Endothelial cell of umbilical vein (primary cell): ENCODE results near the gene SEPTIN14. TPM values are rescaled to one million over a fixed set of nuclear protein-coding genes. Genes with fewer than 3 reads are reported as not detected.

Experiments
- BruUV-seq: library from RNA; stranded (reverse); fragments of 400-500 nt; replicated peaks from 2 replicates; lab custom pipeline; 2021; lab: Mats Ljungman, UMichigan
- CTCF ChIA-PET: fragments of 300-600, 350-600 bp; sonication (Branson Sonifier 250); formaldehyde crosslinking; loops from one replicate; lab custom pipeline; 2021; ENCODE audit warnings: antibody characterized with exemption, inconsistent platforms; lab: Charles Lee
- POLR2A ChIA-PET: fragments of 300-600, 350-600 bp; sonication (Branson Sonifier 250); formaldehyde crosslinking; loops from one replicate; lab custom pipeline; 2021; ENCODE audit warnings: antibody characterized with exemption, inconsistent platforms; lab: Charles Lee
- DNase-seq: peaks from one replicate; pipeline ENCODE4 v3.0.0-alpha.2; 2011; ENCODE audit warnings: low read depth, low spot score
- FAIRE-seq: peaks from 2 replicates; lab custom pipeline; 2011; peaks lifted over from hg19 to GRCh38; lab: Jason Lieb, UNC
- H2AFZ ChIP-seq: 2 replicates; pipeline ENCODE4 v1.6.0; 2012; ENCODE audit warnings: low read depth, low read length, control low read depth, inconsistent platforms
- H3K27ac ChIP-seq: 2 replicates; pipeline ENCODE4 v1.5.1; 2011; ENCODE audit warnings: low read depth, mild to moderate bottlenecking, control low read depth, low read length, moderate library complexity; ENCODE audit not compliant: insufficient read depth
- H3K27me3 ChIP-seq, 2 experiments: 2 replicates each; pipeline versions ENCODE4 v1.6.0 to v1.6.1; 2011; ENCODE audit warnings: low read length in 2 of 2, mixed read lengths in 1 of 2; ENCODE audit not compliant: control insufficient read depth in 2 of 2, insufficient read depth in 2 of 2
- H3K36me3 ChIP-seq, 2 experiments: 2 replicates in 1 of 2; 3 replicates in 1 of 2; pipeline ENCODE4 v1.5.1; 2011; ENCODE audit warnings: low read length in 2 of 2, mild to moderate bottlenecking in 1 of 2, moderate library complexity in 1 of 2; ENCODE audit not compliant: control insufficient read depth in 2 of 2, insufficient read depth in 2 of 2; ENCODE audit errors: extremely low read depth in 1 of 2
- H3K4me1 ChIP-seq: 3 replicates; pipeline ENCODE4 v1.5.1; 2011; ENCODE audit warnings: mild to moderate bottlenecking, low read length; ENCODE audit not compliant: control insufficient read depth, insufficient read depth; ENCODE audit errors: extremely low read depth
- H3K4me2 ChIP-seq: 2 replicates; pipeline ENCODE4 v1.6.1; 2011; ENCODE audit warnings: low read length, control low read depth, mixed read lengths; ENCODE audit not compliant: insufficient read depth
- H3K4me3 ChIP-seq, 3 experiments: fragments of 200-600 bp in 1 of 3; sonication (generic), shearing (Covaris generic) in 1 of 3; replicated peaks in 1 of 3; 2 replicates each; pipeline ENCODE4 v1.5.1; 2011 to 2016; ENCODE audit warnings: control low read depth in 3 of 3, low read length in 3 of 3, mild to moderate bottlenecking in 2 of 3, inconsistent platforms in 1 of 3, low read depth in 1 of 3, moderate library complexity in 1 of 3; ENCODE audit not compliant: insufficient read depth in 1 of 3
- H3K79me2 ChIP-seq: 2 replicates; pipeline ENCODE4 v1.6.0; 2012; ENCODE audit warnings: low read length, inconsistent platforms; ENCODE audit not compliant: control insufficient read depth, insufficient read depth
- H3K9ac ChIP-seq: replicated peaks from 2 replicates; pipeline ENCODE3; 2011; ENCODE audit warnings: low read length, control low read depth; ENCODE audit not compliant: insufficient read depth; ENCODE audit errors: extremely low read depth
- H3K9me1 ChIP-seq: replicated peaks from 3 replicates; pipeline ENCODE4 v1.6.0; 2011; ENCODE audit warnings: mild to moderate bottlenecking, low read length; ENCODE audit not compliant: control insufficient read depth, insufficient read depth; ENCODE audit errors: extremely low read depth
- H3K9me3 ChIP-seq: replicated peaks from 2 replicates; pipeline ENCODE4 v1.5.1; 2012; ENCODE audit warnings: low read length, inconsistent platforms; ENCODE audit not compliant: control insufficient read depth, insufficient read depth
- H4K20me1 ChIP-seq: replicated peaks from 2 replicates; pipeline ENCODE3; 2011; ENCODE audit warnings: mild to moderate bottlenecking, low read length; ENCODE audit not compliant: control insufficient read depth, insufficient read depth; ENCODE audit errors: extremely low read depth
- CTCF ChIP-seq, 2 donors: IDR thresholded peaks; 1 replicate in 1 of 2; 2 replicates in 1 of 2; pipeline ENCODE4 v1.5.1; 2011; ENCODE audit warnings: low read length in 2 of 2, mild to moderate bottlenecking in 2 of 2, moderate library complexity in 2 of 2, control low read depth in 1 of 2, inconsistent platforms in 1 of 2, low read depth in 1 of 2; ENCODE audit not compliant: insufficient read depth in 1 of 2; ENCODE audit errors: extremely low read depth in 1 of 2
- EZH2 ChIP-seq: IDR thresholded peaks from 2 replicates; pipeline ENCODE4 v1.6.1; 2012; ENCODE audit warnings: borderline replicate concordance, low read depth, mild to moderate bottlenecking, moderate library complexity, low read length, inconsistent platforms; ENCODE audit not compliant: severe bottlenecking
- FOS ChIP-seq: IDR thresholded peaks from 2 replicates; pipeline ENCODE4 v1.6.1; 2011; ENCODE audit warnings: mild to moderate bottlenecking, low read length, moderate library complexity, borderline replicate concordance; ENCODE audit not compliant: insufficient read depth
- GATA2 ChIP-seq: IDR thresholded peaks from 2 replicates; pipeline ENCODE4 v1.7.0; 2011; ENCODE audit warnings: low read depth, mild to moderate bottlenecking, moderate library complexity, mixed read lengths, low read length; ENCODE audit not compliant: insufficient read length, insufficient read depth
- JUN ChIP-seq: IDR thresholded peaks from 2 replicates; pipeline ENCODE4 v1.6.1; 2011; ENCODE audit warnings: borderline replicate concordance, low read depth; ENCODE audit not compliant: insufficient read length, insufficient read depth
- MAX ChIP-seq: IDR thresholded peaks from 2 replicates; pipeline ENCODE4 v1.6.1; 2011; ENCODE audit not compliant: insufficient read depth, insufficient read length
- MYC ChIP-seq: IDR thresholded peaks from one replicate; pipeline ENCODE4 v1.6.1; 2011; ENCODE audit warnings: mild to moderate bottlenecking, low read depth, low read length
- POLR2A ChIP-seq: IDR thresholded peaks from 2 replicates; pipeline ENCODE4 v1.6.1; 2012; ENCODE audit warnings: low read depth, mild to moderate bottlenecking, control low read depth, low read length
- POLR2AphosphoS5 ChIP-seq: IDR thresholded peaks from 2 replicates; pipeline ENCODE4 v1.6.1; 2012; ENCODE audit warnings: low read depth, mild to moderate bottlenecking, control low read depth, low read length, moderate library complexity; ENCODE audit not compliant: insufficient read depth
- dilution Hi-C: fragments of 300-500 bp; cut with MboI; formaldehyde crosslinking; loops from one replicate; pipeline ENCODE4 v1.15.0; 2019; ENCODE audit warnings: low sequenced_read_pairs; ENCODE audit not compliant: extremely low pct_ligation_motif_present
- intact Hi-C: fragments of 100-400 bp; cut with micrococcal nuclease; formaldehyde crosslinking; loops from one replicate; pipeline ENCODE4 v1.10.0; 2022
- polyA plus RNA-seq, 4 experiments: library from polyadenylated mRNA; depleted of rRNA in 3 of 4; stranded (reverse) in 3 of 4; unstranded in 1 of 4; fragments of >200 nt; gene quantifications; 2 replicates each; pipeline versions ENCODE4 v1.2.1 to v1.2.3, GENCODE V29; 2011 to 2012; ENCODE audit warnings: missing spikeins in 1 of 4
- total RNA-seq: library from RNA; stranded (reverse); gene quantifications from 2 replicates; pipeline ENCODE4 v1.2.3, GENCODE V29; 2021

Gene SEPTIN14
- total and polyA plus RNA-seq, 2 donors (not counting 3 experiments of a cell fraction or from before 2014, with no cell fraction given) = not detected

- no peak overlapping the region for H3K4me2 ChIP-seq
- ChIA-PET CTCF (no interaction called here), POLR2A (no interaction called here)
- no peak overlapping the region for H2AFZ ChIP-seq
- no peak for TF ChIP-seq MAX
- TF ChIP-seq JUN = no peak
- no peak for TF ChIP-seq POLR2AphosphoS5
- peaks cover 3% of the 10 kb centered on the region for H3K4me1 ChIP-seq
- H3K36me3 ChIP-seq = no peaks in the 10 kb centered on the region
- H3K27me3 ChIP-seq = no peaks in the 10 kb centered on the region
- no peaks in the 10 kb centered on the region for H3K9me3 ChIP-seq
- H4K20me1 ChIP-seq = no peaks in the 10 kb centered on the region
- H3K79me2 ChIP-seq = no peaks in the 10 kb centered on the region
- no peak overlapping the region for H3K9ac ChIP-seq
- BruUV-seq = no TSS peak
- FAIRE-seq (no peak), DNase-seq (no peak)
- intact Hi-C loops = no loop called here
- H3K27ac ChIP-seq = no peak overlapping the region
- H3K9me1 ChIP-seq = no peaks in the 10 kb centered on the region
- no peak overlapping the region for H3K4me3 ChIP-seq
- dilution Hi-C loops = no loop called here
Measured at GRCh38 chr7:55895021-55895420, 32.5 kb upstream of the SEPTIN14 start.

GRCh38 chr7:55893940-55894339 is 31.4 kb upstream of the SEPTIN14 start:
- no peak overlapping the region for H3K9ac ChIP-seq
- DNase-seq (no peak), FAIRE-seq (no peak)
- intact Hi-C loops (no loop called here), dilution Hi-C loops (no loop called here)
- no peak overlapping the region for H3K4me3 ChIP-seq
- H3K27ac ChIP-seq = no peak overlapping the region
- no peaks in the 10 kb centered on the region for H3K27me3 ChIP-seq
- H4K20me1 ChIP-seq = no peaks in the 10 kb centered on the region
- ChIA-PET CTCF (no interaction called here), POLR2A (no interaction called here)
- no peaks in the 10 kb centered on the region for H3K9me3 ChIP-seq
- BruUV-seq = no TSS peak
- H3K4me2 ChIP-seq = no peak overlapping the region
- no peak for TF ChIP-seq GATA2
- TF ChIP-seq FOS = no peak
- no peak for TF ChIP-seq JUN
- no peak for TF ChIP-seq CTCF (IDR thresholded peaks at IDR 0.05; ENCODE audit: extremely low read depth in 1 of 2, insufficient read depth in 1 of 2, low read depth in 1 of 2, low read length in 2 of 2)
- TF ChIP-seq MAX = no peak
- no peak for TF ChIP-seq EZH2
- TF ChIP-seq POLR2A = no peak
- no peak for TF ChIP-seq MYC
- no peak for TF ChIP-seq POLR2AphosphoS5
- H3K36me3 ChIP-seq = no peaks in the 10 kb centered on the region
- H3K79me2 ChIP-seq = no peaks in the 10 kb centered on the region
- H3K4me1 ChIP-seq = peaks cover 3% of the 10 kb centered on the region
- H3K9me1 ChIP-seq = no peaks in the 10 kb centered on the region
- no peak overlapping the region for H2AFZ ChIP-seq
